Lower lobe of right lung (tissue), 2 donors: ENCODE measurements around the gene ELANE. TPM values are rescaled to one million over a fixed set of nuclear protein-coding genes. Genes with fewer than 3 reads are reported as not detected.

Source experiments
- ATAC-seq, 2 donors: fragments of 200-7000 bp; cut with Tn5 transposase; one replicate each; pipeline ENCODE4 v1.9.1; 2020 to 2022; ENCODE audit warnings: mild to moderate bottlenecking in 2 of 2, moderate library complexity in 2 of 2
- DNase-seq: peaks from one replicate; pipeline ENCODE4 v3.0.0-alpha.2; 2020
- H3K27ac ChIP-seq: fragments of 200-600 bp; one replicate; pipeline ENCODE4 v1.8.0; 2022
- H3K27me3 ChIP-seq: fragments of 200-600 bp; one replicate; pipeline ENCODE4 v1.8.0; 2022; ENCODE audit warnings: low read depth
- H3K36me3 ChIP-seq: fragments of 200-600 bp; one replicate; pipeline ENCODE4 v1.8.0; 2022; ENCODE audit warnings: mild to moderate bottlenecking
- H3K4me1 ChIP-seq: fragments of 200-600 bp; one replicate; pipeline ENCODE4 v1.8.0; 2022
- H3K4me3 ChIP-seq: fragments of 200-600 bp; one replicate; pipeline ENCODE4 v1.8.0; 2022; ENCODE audit warnings: mild to moderate bottlenecking
- H3K9me3 ChIP-seq: fragments of 200-600 bp; one replicate; pipeline ENCODE4 v1.8.0; 2022
- CTCF ChIP-seq: fragments of 200-600 bp; IDR thresholded peaks from one replicate; pipeline ENCODE4 v1.8.0; 2022; ENCODE audit warnings: antibody characterized with exemption, mild to moderate bottlenecking
- intact Hi-C: fragments of 100-400 bp; cut with DNase I; formaldehyde crosslinking; loops from one replicate; pipeline ENCODE4 v1.11.0; 2022
- total RNA-seq: library from RNA; stranded (reverse); fragmentation: NEBNext Ultra II Directional; extraction: Animal tissue kit (Norgen Biotek cat#: 25700); gene quantifications from one replicate; pipeline ENCODE4 v1.2.1, GENCODE V29; 2021
- donor health status: DM: no; HTN: yes; CAD: no; lungs with severe emphysema.

The ELANE gene
- total RNA-seq, 1 donor from 2014 or later = 0.97 TPM

GRCh38 chr19:825897-826644 is 26.0 kb upstream of the ELANE start:
- no peak for ATAC-seq

GRCh38 chr19:827314-827709 is 24.8 kb upstream of the ELANE start:
- Histone ChIP-seq H3K4me3 (no peak overlapping the region), H3K9me3 (no peaks in the 10 kb centered on the region), H3K4me1 (peaks cover 18% of the 10 kb centered on the region), H3K36me3 (no peaks in the 10 kb centered on the region), H3K27me3 (peaks cover 34% of the 10 kb centered on the region), H3K27ac (no peak overlapping the region)
- intact Hi-C loops = no loop called here
- no peak for TF ChIP-seq CTCF
- no peak for DNase-seq
- ATAC-seq = no peak

More at GRCh38 chr19:825897-826644, 26.0 kb upstream of the ELANE start:
- Histone ChIP-seq H3K4me1 (peaks cover 24% of the 10 kb centered on the region), H3K36me3 (no peaks in the 10 kb centered on the region), H3K27ac (no peak overlapping the region), H3K27me3 (peaks cover 36% of the 10 kb centered on the region), H3K4me3 (no peak overlapping the region), H3K9me3 (no peaks in the 10 kb centered on the region)
- no peak for TF ChIP-seq CTCF
- DNase-seq = no peak
- intact Hi-C loops = no loop called here

- Histone ChIP-seq H3K9me3 (no peaks in the 10 kb centered on the region), H3K27me3 (peaks cover 29% of the 10 kb centered on the region), H3K27ac (no peak within 1 kb of the TSS), H3K36me3 (no peaks in the 10 kb centered on the region), H3K4me3 (no peak within 1 kb of the TSS), H3K4me1 (peaks cover 15% of the 10 kb centered on the region)
- intact Hi-C loops = no loop called here
- no peak for TF ChIP-seq CTCF
- DNase-seq (no peak), ATAC-seq (peak; percentile 50 to 66)
Measured at GRCh38 chr19:827710-828321, 24.3 kb upstream of the ELANE start, which contains the start of gene AZU1. Gene AZU1 (plus strand): TSS chr19:827837. CDS start chr19:827847, 10 bp downstream.

GRCh38 chr19:829129-829758 is 22.9 kb upstream of the ELANE start:
- Histone ChIP-seq H3K9me3 (no peaks in the 10 kb centered on the region), H3K27me3 (peaks cover 15% of the 10 kb centered on the region), H3K27ac (no peak overlapping the region), H3K4me3 (no peak overlapping the region), H3K36me3 (no peaks in the 10 kb centered on the region), H3K4me1 (peaks cover 8% of the 10 kb centered on the region)
- intact Hi-C loops = no loop called here
- ATAC-seq = no peak
- no peak for TF ChIP-seq CTCF
- no peak for DNase-seq

GRCh38 chr19:831407-832369 is 20.4 kb upstream of the ELANE start:
- intact Hi-C loops = no loop called here
- H3K27me3 ChIP-seq = peaks cover 28% of the 10 kb centered on the region
- no peak for DNase-seq
- no peak overlapping the region for H3K4me3 ChIP-seq
- H3K36me3 ChIP-seq = no peaks in the 10 kb centered on the region
- no peak overlapping the region for H3K27ac ChIP-seq
- peaks cover 8% of the 10 kb centered on the region for H3K4me1 ChIP-seq
- ATAC-seq = no peak
- no peaks in the 10 kb centered on the region for H3K9me3 ChIP-seq
- no peak for TF ChIP-seq CTCF
